Right ventricle myocardium superior (tissue), 1 donor: ENCODE data around the gene DDX19B. TPM values are rescaled to one million over a fixed set of nuclear protein-coding genes. Genes with fewer than 3 reads are reported as not detected.
"Not testable (repeated sequence)": the region's sequence is repeated elsewhere in the genome, so short reads cannot be mapped to it uniquely, and the experiment has no call there.

ENCODE experiments used
- ATAC-seq: fragments of 200-7000 bp; cut with Tn5 transposase; one replicate; pipeline ENCODE4 v1.9.1; 2020; ENCODE audit warnings: mild to moderate bottlenecking; ENCODE audit not compliant: poor library complexity
- DNase-seq: peaks from one replicate; pipeline ENCODE4 v3.0.0-alpha.2; 2020
- intact Hi-C: fragments of 100-400 bp; cut with DNase I; formaldehyde crosslinking; loops from one replicate; pipeline ENCODE4 v1.11.2; 2022
- total RNA-seq: library from RNA; stranded (reverse); fragmentation: NEBNext Ultra II Directional; extraction: Animal tissue kit (Norgen Biotek cat#: 25700); gene quantifications from one replicate; pipeline ENCODE4 v1.2.1, GENCODE V29; 2021
- donor health status: DM: no; HTN: yes; CAD: no; lungs with severe emphysema.

The DDX19B gene
- total RNA-seq, 1 donor from 2014 or later: 13.9 TPM

GRCh38 chr16:70270176-70270575 is 28.8 kb upstream of the DDX19B start:
- ATAC-seq (no peak), DNase-seq (no peak)
- intact Hi-C loops: no loop called here

DNA sequence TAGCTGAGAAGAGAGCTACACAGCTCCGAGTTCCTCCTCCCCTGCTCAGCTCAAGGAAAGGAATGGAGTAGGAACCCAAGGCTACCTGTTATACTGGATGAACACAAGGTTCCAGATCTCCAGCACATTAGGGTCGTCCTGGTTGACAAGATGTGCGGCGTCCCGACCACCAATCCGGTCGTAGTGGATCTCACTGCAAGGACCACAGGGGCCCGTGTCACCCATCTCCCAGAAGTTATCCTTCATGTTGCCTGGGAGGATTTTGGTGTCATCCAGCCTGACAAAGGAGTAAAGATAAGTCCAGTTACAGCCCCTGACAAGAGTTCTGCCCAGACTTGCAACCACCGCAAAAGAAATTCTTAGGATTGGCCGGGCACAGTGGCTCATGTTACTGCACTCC is 27.3 kb upstream of the DDX19B start:
- intact Hi-C loops: no loop called here
- no peak for DNase-seq

DNA sequence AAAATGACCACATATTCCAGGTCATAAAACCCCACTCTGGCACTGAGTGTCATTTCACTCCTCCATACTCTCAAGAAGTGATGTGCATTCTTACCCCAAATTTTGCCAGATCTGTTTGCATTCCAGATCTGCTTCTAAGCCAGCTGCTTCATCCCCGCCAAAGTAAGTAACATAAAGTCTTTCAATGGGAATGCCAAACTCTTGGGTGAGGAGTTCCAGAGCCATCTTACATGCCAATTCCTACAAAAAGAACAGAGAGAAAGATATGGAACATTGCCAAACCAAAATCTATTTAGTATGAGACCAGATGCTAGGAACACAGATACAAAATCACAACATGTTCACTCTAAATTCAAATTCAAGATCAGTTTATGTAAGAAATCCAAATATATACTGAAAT is 22.6 kb upstream of the DDX19B start:
- ATAC-seq (no peak), DNase-seq (no peak)
- intact Hi-C loops: no loop called here

More for the DNA sequence above, 27.3 kb upstream of the DDX19B start:
- no peak for ATAC-seq

GRCh38 chr16:70287304-70287971 is 11.5 kb upstream of the DDX19B start:
- DNase-seq, intact Hi-C loops, ATAC-seq: not testable (repeated sequence)

GRCh38 chr16:70289229-70290094 is 9.5 kb upstream of the DDX19B start, which contains the start of gene AARS1:
AARS1 (minus strand) TSS chr16:70289506; CDS start chr16:70282763, 6,743 bp downstream.
- intact Hi-C loops: loop anchor here (10.0 kb wide), 1 partner anchor 55 kb away; the partner anchor contains the start of gene DDX19A
- peak; percentile 97 for DNase-seq
- peak; percentile 99 for ATAC-seq

DNA sequence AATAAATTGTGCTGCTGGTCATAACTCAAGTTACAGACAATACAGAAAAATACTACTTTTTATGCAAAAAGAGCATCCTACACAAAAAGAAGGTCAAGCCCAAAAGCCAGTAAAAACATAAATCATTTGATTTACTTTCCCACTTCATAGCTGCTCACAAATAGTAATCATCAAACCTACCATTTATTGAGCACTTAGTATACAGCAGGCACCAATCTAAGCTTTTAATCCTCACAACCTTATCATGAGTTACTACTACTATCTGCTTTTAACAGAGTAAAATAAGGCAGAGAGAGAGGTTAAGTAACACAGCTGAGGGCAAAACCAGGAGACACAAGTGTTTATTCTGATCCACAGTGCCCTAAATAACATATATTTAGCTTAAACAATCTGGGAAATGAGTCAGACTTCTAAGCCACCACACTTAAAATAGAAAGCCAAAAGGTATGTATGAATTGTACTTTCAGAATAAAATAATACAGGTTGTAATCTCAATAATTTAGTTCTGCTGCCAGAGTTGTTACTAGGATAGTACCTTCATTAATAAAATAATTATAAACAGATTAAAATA is 8.0 kb upstream of the DDX19B start:
- ATAC-seq: no peak
- DNase-seq: no peak
- intact Hi-C loops: loop anchor here (10.0 kb wide), 1 partner anchor 54 kb away; the partner anchor contains the start of gene DDX19A

- not testable (repeated sequence) for DNase-seq, ATAC-seq
- intact Hi-C loops: loop anchor here (10.0 kb wide), 1 partner anchor 53 kb away; the partner anchor contains the start of gene DDX19A
Observed at GRCh38 chr16:70292148-70292547, 6.8 kb upstream of the DDX19B start.

DNA sequence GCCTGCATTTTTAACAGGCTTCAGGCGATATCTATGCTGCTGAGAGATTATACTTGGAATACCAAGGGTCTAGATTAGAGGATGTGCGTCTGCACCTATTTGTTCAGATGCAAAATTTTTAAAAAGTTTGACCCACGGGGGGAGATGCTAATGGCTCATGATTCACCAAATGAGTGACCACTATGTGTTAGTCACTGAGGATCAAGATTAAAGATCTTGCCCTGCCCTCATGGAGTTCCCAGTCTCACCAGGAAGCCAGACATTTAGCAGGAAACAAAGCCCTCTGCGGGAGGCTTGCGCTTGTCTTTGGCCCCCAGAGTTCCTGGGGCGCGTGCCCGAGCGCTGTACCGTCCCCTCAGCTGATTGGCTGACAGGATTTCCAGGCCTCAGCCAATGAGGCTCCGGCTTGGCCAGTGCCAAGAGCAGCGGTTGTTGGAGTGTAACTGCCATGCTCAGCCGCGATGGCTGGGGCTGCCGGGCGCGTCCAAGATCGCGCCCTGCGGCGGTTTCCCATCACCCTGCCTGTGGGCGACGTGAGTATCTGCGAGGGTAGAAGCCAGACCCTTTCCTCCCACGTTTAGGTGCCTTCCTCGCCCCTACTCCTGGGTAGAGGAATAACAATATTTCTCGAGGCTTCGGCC is 4.5 kb upstream of the DDX19B start:
- intact Hi-C loops: loop anchor here (10.0 kb wide), 1 partner anchor 50 kb away; the partner anchor contains the start of gene DDX19A
- ATAC-seq: no peak

GRCh38 chr16:70295634-70296033 is 3.4 kb upstream of the DDX19B start:
- ATAC-seq (no peak), DNase-seq (no peak)
- intact Hi-C loops: loop anchor here (10.0 kb wide), 1 partner anchor 49 kb away; the partner anchor contains the start of gene DDX19A

More for the DNA sequence above, 4.5 kb upstream of the DDX19B start:
- no peak for DNase-seq

- intact Hi-C loops: no loop called here
- no peak for DNase-seq
- no peak for ATAC-seq
Observed at GRCh38 chr16:70301121-70301520, 2.1 kb downstream of the DDX19B start.

DNA sequence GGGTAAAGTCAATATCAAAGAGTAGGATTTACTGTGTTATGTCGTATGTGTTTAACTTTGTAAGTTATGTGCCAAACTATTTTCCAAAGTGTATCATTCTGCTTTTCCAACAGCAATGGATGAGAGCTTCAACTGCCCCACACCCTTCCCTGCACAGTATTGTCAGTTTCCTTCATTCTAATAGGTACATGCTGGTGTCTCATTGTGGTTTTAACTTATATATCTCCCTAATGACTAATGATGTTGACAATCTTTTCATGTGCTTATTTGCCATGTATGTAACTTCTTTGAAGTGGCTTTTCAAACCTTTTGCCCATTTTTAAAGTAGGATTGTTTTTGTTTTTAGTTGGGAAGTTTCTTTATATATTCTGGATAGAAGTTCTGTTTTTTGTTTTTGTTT is 3.8 kb downstream of the DDX19B start:
- DNase-seq (no peak), ATAC-seq (no peak)
- intact Hi-C loops: no loop called here

GRCh38 chr16:70304892-70305448 is 6.0 kb downstream of the DDX19B start:
- no peak for ATAC-seq
- intact Hi-C loops: no loop called here
- no peak for DNase-seq

GRCh38 chr16:70306880-70307279 is 7.9 kb downstream of the DDX19B start:
- intact Hi-C loops: no loop called here
- ATAC-seq (no peak), DNase-seq (no peak)

GRCh38 chr16:70307726-70308125 is 8.7 kb downstream of the DDX19B start:
- intact Hi-C loops, ATAC-seq, DNase-seq: not testable (repeated sequence)

DNA sequence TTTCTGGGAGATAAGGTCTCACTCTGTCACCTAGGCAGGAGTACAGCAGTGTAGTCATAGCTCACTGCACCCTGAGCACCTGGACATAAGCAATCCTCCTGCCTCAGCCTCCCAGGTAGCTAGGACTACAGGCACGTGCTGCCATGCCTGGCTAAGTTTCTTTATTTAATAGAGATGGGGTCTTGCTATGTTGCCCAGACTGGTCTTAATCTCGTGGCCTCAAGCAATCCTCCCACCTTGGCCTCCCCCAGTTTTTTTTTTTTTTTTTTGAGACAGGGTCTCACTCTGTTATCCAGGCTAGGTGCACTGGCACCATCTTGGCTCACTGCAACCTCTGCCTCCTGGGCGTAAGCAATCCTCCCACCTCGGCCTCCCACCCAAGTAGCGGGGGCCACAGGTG is 21.1 kb downstream of the DDX19B start:
- DNase-seq (no peak), ATAC-seq (no peak)
- intact Hi-C loops: no loop called here

GRCh38 chr16:70324998-70325747 is 26.2 kb downstream of the DDX19B start:
- ATAC-seq (no peak), DNase-seq (no peak)
- intact Hi-C loops: no loop called here

DNA sequence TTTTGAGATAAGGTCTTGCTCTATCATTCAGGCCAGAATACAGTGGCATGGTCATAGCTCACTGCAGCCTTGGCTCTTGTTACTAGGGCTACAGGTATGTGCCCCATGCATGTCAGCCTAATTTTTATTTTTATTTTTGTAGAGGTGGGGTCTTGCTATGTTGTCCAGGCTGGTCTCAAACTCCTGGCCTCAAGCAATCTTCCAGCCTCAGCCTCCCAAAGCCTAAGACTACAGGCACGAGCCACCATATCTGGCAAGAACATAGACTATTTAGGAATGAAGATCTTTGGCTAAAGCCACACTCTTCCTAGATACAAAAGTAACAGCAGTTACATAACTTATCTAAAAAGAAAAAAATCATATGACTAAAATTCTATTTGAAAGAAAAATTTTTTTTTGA is 32.1 kb downstream of the DDX19B start:
- ATAC-seq (no peak), DNase-seq (no peak)
- intact Hi-C loops: no loop called here
